NT2/D1 (cell line): Measurements from ENCODE around the gene CYFIP2.
A peak's percentile ranks its signal among the peaks of the same experiment; 100 is the strongest.

Source experiments
- DNase-seq: peaks from one replicate; pipeline ENCODE4 v3.0.0-alpha.2; 2011; ENCODE audit warnings: low read depth, low spot score
- H3K27me3 ChIP-seq: 2 replicates; pipeline ENCODE4 v1.6.0; 2011; ENCODE audit warnings: mild to moderate bottlenecking; ENCODE audit not compliant: insufficient read length, insufficient read depth
- H3K36me3 ChIP-seq: 2 replicates; pipeline ENCODE4 v1.6.1; 2011; ENCODE audit warnings: mild to moderate bottlenecking, low read length, mixed read lengths; ENCODE audit not compliant: insufficient read depth, insufficient read length
- H3K4me1 ChIP-seq: 2 replicates; pipeline ENCODE4 v1.5.1; 2011; ENCODE audit not compliant: insufficient read depth, insufficient read length
- H3K4me3 ChIP-seq: 2 replicates; pipeline ENCODE4 v1.5.1; 2011; ENCODE audit warnings: low read depth; ENCODE audit not compliant: insufficient read length
- H3K9ac ChIP-seq: 2 replicates; pipeline ENCODE4 v1.6.0; 2011; ENCODE audit warnings: low read depth; ENCODE audit not compliant: insufficient read length
- H3K9me3 ChIP-seq: 2 replicates; pipeline ENCODE4 v1.5.1; 2011; ENCODE audit warnings: mild to moderate bottlenecking, low read length; ENCODE audit not compliant: insufficient read depth
- SUZ12 ChIP-seq: IDR thresholded peaks from 2 replicates; pipeline ENCODE4 v1.6.1; 2011; ENCODE audit not compliant: insufficient read length, insufficient read depth; ENCODE audit errors: extremely low read depth
- YY1 ChIP-seq: IDR thresholded peaks from 2 replicates; pipeline ENCODE4 v1.6.1; 2011; ENCODE audit not compliant: insufficient read length, insufficient read depth
- ZNF274 ChIP-seq: IDR thresholded peaks from 2 replicates; pipeline ENCODE4 v1.6.1; 2011; ENCODE audit warnings: mild to moderate bottlenecking, low read depth, low read length

Gene CYFIP2

GRCh38 chr5:157245476-157245875, 20.4 kb upstream of the CYFIP2 start:
- DNase-seq: no peak
- TF ChIP-seq YY1 (no peak), ZNF274 (no peak), SUZ12 (no peak)
- H3K27me3 ChIP-seq: no peaks in the 10 kb centered on the region
- no peaks in the 10 kb centered on the region for H3K36me3 ChIP-seq
- no peaks in the 10 kb centered on the region; the same call in 1 of the 2 replicates for H3K9me3 ChIP-seq
- peak overlapping the region; percentile 6 for H3K4me3 ChIP-seq
- no peaks in the 10 kb centered on the region for H3K4me1 ChIP-seq
- H3K9ac ChIP-seq: no peak overlapping the region

DNA sequence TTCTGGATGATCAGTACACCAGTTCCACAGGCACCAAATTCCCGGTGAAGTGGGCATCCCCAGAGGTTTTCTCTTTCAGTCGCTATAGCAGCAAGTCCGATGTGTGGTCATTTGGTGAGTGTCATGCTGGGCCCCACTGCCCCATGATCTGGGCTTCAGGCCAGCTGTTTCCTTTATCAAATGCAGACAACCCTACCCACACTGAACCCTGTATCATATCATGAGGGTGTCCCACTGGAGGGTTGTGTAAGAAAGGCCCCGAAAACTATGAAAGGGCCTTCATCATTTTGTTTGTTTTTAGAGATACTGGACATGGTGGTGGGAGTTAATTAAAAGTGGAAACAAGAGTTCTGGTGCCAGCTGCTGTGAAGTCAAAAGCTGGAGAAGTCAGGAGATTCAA, 20.0 kb upstream of the CYFIP2 start:
- Histone ChIP-seq H3K36me3 (no peaks in the 10 kb centered on the region), H3K27me3 (no peaks in the 10 kb centered on the region), H3K4me1 (no peaks in the 10 kb centered on the region), H3K9ac (no peak overlapping the region), H3K9me3 (no peaks in the 10 kb centered on the region; the same call in 1 of the 2 replicates), H3K4me3 (peak overlapping the region; percentile 6)
- TF ChIP-seq SUZ12 (no peak), YY1 (no peak), ZNF274 (no peak)
- no peak for DNase-seq

GRCh38 chr5:157247267-157247666, 18.7 kb upstream of the CYFIP2 start:
- TF ChIP-seq YY1 (no peak), SUZ12 (no peak)
- no peak overlapping the region for H3K4me3 ChIP-seq
- no peak overlapping the region for H3K9ac ChIP-seq
- no peak for DNase-seq
- no peaks in the 10 kb centered on the region; the same call in 1 of the 2 replicates for H3K9me3 ChIP-seq
- H3K27me3 ChIP-seq: no peaks in the 10 kb centered on the region
- no peaks in the 10 kb centered on the region for H3K36me3 ChIP-seq
- H3K4me1 ChIP-seq: no peaks in the 10 kb centered on the region

DNA sequence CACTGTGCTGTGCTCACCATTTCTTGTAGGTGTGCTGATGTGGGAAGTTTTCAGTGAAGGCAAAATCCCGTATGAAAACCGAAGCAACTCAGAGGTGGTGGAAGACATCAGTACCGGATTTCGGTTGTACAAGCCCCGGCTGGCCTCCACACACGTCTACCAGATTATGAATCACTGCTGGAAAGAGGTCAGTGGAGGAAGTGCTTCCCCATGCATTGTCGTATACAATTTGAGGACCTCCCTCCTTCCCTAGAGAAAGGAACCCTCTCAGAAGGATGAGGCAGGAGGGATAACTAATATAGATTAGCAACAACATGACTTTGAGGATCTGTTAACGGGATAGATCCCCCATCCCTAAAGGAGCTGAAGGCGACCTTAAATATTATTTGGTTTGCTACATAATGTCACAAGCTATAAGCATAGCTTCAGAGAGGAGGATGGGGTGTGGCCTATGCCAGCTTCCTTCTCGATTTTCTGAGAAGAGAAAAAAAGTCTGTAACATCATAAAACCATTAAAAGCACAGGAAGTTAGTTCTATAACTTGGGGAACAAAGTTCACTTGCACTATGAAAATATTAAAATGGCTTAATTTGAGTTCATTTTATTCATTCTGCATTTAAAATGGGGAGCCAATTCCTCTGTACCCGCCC, 17.0 kb upstream of the CYFIP2 start:
- no peak for TF ChIP-seq SUZ12
- TF ChIP-seq YY1: no peak
- no peak for TF ChIP-seq ZNF274
- no peak overlapping the region for H3K9ac ChIP-seq
- no peaks in the 10 kb centered on the region for H3K36me3 ChIP-seq
- no peak overlapping the region for H3K4me3 ChIP-seq
- no peaks in the 10 kb centered on the region for H3K4me1 ChIP-seq
- H3K27me3 ChIP-seq: no peaks in the 10 kb centered on the region
- no peak for DNase-seq
- no peaks in the 10 kb centered on the region; the same call in 1 of the 2 replicates for H3K9me3 ChIP-seq

- H3K9ac ChIP-seq: no peak overlapping the region
These were observed 13.0 kb upstream of the CYFIP2 start for GRCh38 chr5:157252711-157253465.

DNA sequence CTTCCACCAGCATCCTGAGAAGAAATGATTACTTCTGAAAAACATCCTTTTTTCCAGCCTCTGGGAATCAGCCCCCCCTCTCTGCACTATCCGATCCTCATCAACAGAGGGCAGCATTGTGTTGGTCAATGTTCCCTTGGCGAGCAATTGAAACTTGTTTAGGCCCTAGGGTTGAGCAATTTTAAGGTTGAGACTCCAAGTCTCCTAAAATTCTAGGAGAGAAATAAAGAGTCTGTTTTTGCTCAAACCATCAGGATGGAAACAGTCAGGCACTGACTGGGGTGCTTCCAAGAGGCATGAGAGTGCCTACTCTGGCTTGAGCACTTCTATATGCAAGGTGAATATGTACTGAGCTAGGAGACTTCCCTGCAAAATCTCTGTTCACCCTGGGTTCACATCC, 12.4 kb upstream of the CYFIP2 start:
- Histone ChIP-seq H3K9ac (no peak overlapping the region), H3K4me3 (no peak overlapping the region), H3K9me3 (no peaks in the 10 kb centered on the region; the same call in 1 of the 2 replicates), H3K27me3 (no peaks in the 10 kb centered on the region), H3K4me1 (no peaks in the 10 kb centered on the region), H3K36me3 (no peaks in the 10 kb centered on the region)
- DNase-seq: no peak
- TF ChIP-seq ZNF274 (no peak), SUZ12 (no peak), YY1 (no peak)

More at GRCh38 chr5:157252711-157253465, 13.0 kb upstream of the CYFIP2 start:
- H3K27me3 ChIP-seq: no peaks in the 10 kb centered on the region
- H3K36me3 ChIP-seq: no peaks in the 10 kb centered on the region
- no peaks in the 10 kb centered on the region; the same call in 1 of the 2 replicates for H3K9me3 ChIP-seq
- TF ChIP-seq SUZ12: no peak
- TF ChIP-seq YY1: no peak
- TF ChIP-seq ZNF274: no peak
- no peak overlapping the region for H3K4me3 ChIP-seq
- H3K4me1 ChIP-seq: no peaks in the 10 kb centered on the region
- no peak for DNase-seq

- H3K9me3 ChIP-seq: no peaks in the 10 kb centered on the region
- H3K9ac ChIP-seq: no peak overlapping the region
- TF ChIP-seq YY1 (no peak), SUZ12 (no peak), ZNF274 (no peak)
- no peaks in the 10 kb centered on the region for H3K4me1 ChIP-seq
- no peak for DNase-seq
- H3K4me3 ChIP-seq: no peak overlapping the region
- H3K36me3 ChIP-seq: no peaks in the 10 kb centered on the region
- H3K27me3 ChIP-seq: peaks cover under 1% of the 10 kb centered on the region
These were observed 7.5 kb upstream of the CYFIP2 start for GRCh38 chr5:157258450-157258849.
